Cardiac muscle cell (in vitro differentiated cells and primary cell): Measurements from ENCODE around the gene CAMK2D. TPM values are rescaled to one million over a fixed set of nuclear protein-coding genes. Genes with fewer than 3 reads are reported as not detected.
A peak's percentile ranks its signal among the peaks of the same experiment; 100 is the strongest.

Source experiments
- DNase-seq, 2 donors: peaks; one replicate each; pipeline versions ENCODE4 v3.0.0 to v3.0.0-alpha.2; 2010 to 2017; ENCODE audit warnings: low read depth in 1 of 2, low spot score in 1 of 2
- H3K27ac ChIP-seq: fragments of 200-600 bp; sonication (generic); 2 replicates; pipeline ENCODE4 v1.5.1; 2016
- H3K27me3 ChIP-seq: fragments of 200-600 bp; sonication (generic); 2 replicates; pipeline ENCODE4 v1.6.0; 2016; ENCODE audit warnings: control low read depth
- H3K36me3 ChIP-seq: fragments of 200-600 bp; sonication (generic); 2 replicates; pipeline ENCODE4 v1.5.1; 2016; ENCODE audit warnings: control low read depth
- H3K4me1 ChIP-seq: fragments of 200-600 bp; sonication (generic); 2 replicates; pipeline ENCODE4 v1.8.1; 2017; ENCODE audit warnings: low read depth, mild to moderate bottlenecking, mixed run types
- H3K4me3 ChIP-seq: fragments of 200-600 bp; sonication (generic); 2 replicates; pipeline ENCODE4 v1.5.1; 2016; ENCODE audit warnings: mild to moderate bottlenecking
- H3K9me3 ChIP-seq: fragments of 200-600 bp; sonication (generic); 2 replicates; pipeline ENCODE4 v1.5.1; 2017; ENCODE audit warnings: low read depth, mild to moderate bottlenecking, control low read depth
- CTCF ChIP-seq: IDR thresholded peaks from 2 replicates; pipeline ENCODE4 v1.5.1; 2012; ENCODE audit warnings: low read depth, mild to moderate bottlenecking, low read length
- polyA plus RNA-seq: library from polyadenylated mRNA; unstranded; fragments of >200 nt; fragmentation: Nextera tagmentation; extraction: Ambion mirVana; gene quantifications from 2 replicates; pipeline ENCODE4 v1.2.1, GENCODE V29; 2016
- total RNA-seq: library from RNA; depleted of rRNA; stranded (reverse); fragments of >200 nt; gene quantifications from 2 replicates; pipeline ENCODE4 v1.2.3, GENCODE V29; 2016

Gene CAMK2D
- total and polyA plus RNA-seq, 2 experiments from 2014 or later, result 60.6 to 84.7 TPM

GRCh38 chr4:113437129-113437528 is 324.4 kb downstream of the CAMK2D start:
- Histone ChIP-seq H3K27ac (no peak overlapping the region), H3K4me1 (peaks cover 8% of the 10 kb centered on the region), H3K9me3 (no peaks in the 10 kb centered on the region), H3K36me3 (no peaks in the 10 kb centered on the region), H3K4me3 (no peak overlapping the region), H3K27me3 (no peaks in the 10 kb centered on the region)
- DNase-seq, result peak in 1 of 2 donors; percentile 53
- TF ChIP-seq CTCF, result no peak

GRCh38 chr4:113436360-113436759 is 325.2 kb downstream of the CAMK2D start:
- peak in 1 of 2 donors; percentile 91 for DNase-seq
- Histone ChIP-seq H3K9me3 (no peaks in the 10 kb centered on the region), H3K4me1 (peaks cover 8% of the 10 kb centered on the region), H3K27ac (no peak overlapping the region), H3K27me3 (no peaks in the 10 kb centered on the region), H3K36me3 (no peaks in the 10 kb centered on the region), H3K4me3 (no peak overlapping the region)
- TF ChIP-seq CTCF, result no peak

GRCh38 chr4:113435893-113436292 is 325.6 kb downstream of the CAMK2D start:
- no peak overlapping the region for H3K27ac ChIP-seq
- DNase-seq, result peak in 1 of 2 donors; percentile 91

GRCh38 chr4:113434247-113434587 is 327.3 kb downstream of the CAMK2D start:
- peak in 1 of 2 donors; percentile 75 for DNase-seq

More at GRCh38 chr4:113435893-113436292, 325.6 kb downstream of the CAMK2D start:
- TF ChIP-seq CTCF, result no peak
- H3K36me3 ChIP-seq, result no peaks in the 10 kb centered on the region
- no peaks in the 10 kb centered on the region for H3K9me3 ChIP-seq
- no peak overlapping the region for H3K4me3 ChIP-seq
- no peaks in the 10 kb centered on the region for H3K27me3 ChIP-seq
- peaks cover 8% of the 10 kb centered on the region for H3K4me1 ChIP-seq

GRCh38 chr4:113433536-113434246 is 327.8 kb downstream of the CAMK2D start:
- DNase-seq, result peak in 1 of 2 donors; percentile 22
- Histone ChIP-seq H3K4me1 (peaks cover 4% of the 10 kb centered on the region), H3K27ac (no peak overlapping the region), H3K36me3 (no peaks in the 10 kb centered on the region), H3K9me3 (no peaks in the 10 kb centered on the region), H3K27me3 (no peaks in the 10 kb centered on the region), H3K4me3 (no peak overlapping the region)
- TF ChIP-seq CTCF, result no peak

More at GRCh38 chr4:113434247-113434587, 327.3 kb downstream of the CAMK2D start:
- no peak overlapping the region for H3K27ac ChIP-seq
- no peaks in the 10 kb centered on the region for H3K27me3 ChIP-seq
- H3K9me3 ChIP-seq, result no peaks in the 10 kb centered on the region
- TF ChIP-seq CTCF, result no peak
- no peak overlapping the region for H3K4me3 ChIP-seq
- no peaks in the 10 kb centered on the region for H3K36me3 ChIP-seq
- H3K4me1 ChIP-seq, result peaks cover 8% of the 10 kb centered on the region
